PC-3 (cell line): ENCODE data around the gene PORCN. TPM values are rescaled to one million over a fixed set of nuclear protein-coding genes. Genes with fewer than 3 reads are reported as not detected.

ENCODE experiments used
- ATAC-seq: fragments of 200-7000 bp; cut with Tn5 transposase; 2 replicates; pipeline ENCODE4 v1.9.1; 2020; ENCODE audit warnings: mild to moderate bottlenecking, moderate library complexity
- BruUV-seq: library from RNA; stranded (reverse); fragments of 400-500 nt; replicated peaks from 2 replicates; lab custom pipeline; 2021; lab: Mats Ljungman, UMichigan
- CTCF ChIA-PET: fragments of 300-600 bp; sonication (Branson Sonifier 250); formaldehyde crosslinking; loops from one replicate; lab custom pipeline; 2022; ENCODE audit warnings: antibody characterized with exemption; lab: Charles Lee
- POLR2A ChIA-PET: fragments of 300-600 bp; sonication (Branson Sonifier 250); formaldehyde crosslinking; loops from one replicate; lab custom pipeline; 2022; ENCODE audit warnings: antibody characterized with exemption; ENCODE audit not compliant: unreplicated experiment; lab: Charles Lee
- DNase-seq: peaks from one replicate; pipeline ENCODE4 v3.0.0-alpha.2; 2015
- H2AFZ ChIP-seq: fragments of 300-600 bp; sonication (generic); 2 replicates; pipeline ENCODE4 v1.6.0; 2016; ENCODE audit warnings: antibody characterized with exemption, low read length
- H3F3A ChIP-seq: fragments of 300-600 bp; sonication (generic); one replicate; pipeline ENCODE4 v1.6.0; 2017; ENCODE audit warnings: antibody characterized with exemption, low read length, control low read depth, mild to moderate bottlenecking; ENCODE audit not compliant: unreplicated experiment
- H3K27ac ChIP-seq: fragments of 300-600 bp; sonication (generic); 2 replicates; pipeline ENCODE4 v1.5.1; 2016; ENCODE audit warnings: mild to moderate bottlenecking, low read length
- H3K27me3 ChIP-seq: fragments of 300-600 bp; sonication (generic); 2 replicates; pipeline ENCODE4 v1.6.1; 2016; ENCODE audit warnings: low read length, mixed read lengths
- H3K36me3 ChIP-seq: fragments of 300-600 bp; sonication (generic); 2 replicates; pipeline ENCODE4 v1.6.1; 2016; ENCODE audit warnings: low read depth, mixed run types, low read length, mixed read lengths
- H3K4me1 ChIP-seq: fragments of 300-600 bp; sonication (generic); 2 replicates; pipeline ENCODE4 v1.5.1; 2016; ENCODE audit warnings: low read length; ENCODE audit not compliant: insufficient read depth
- H3K4me2 ChIP-seq: fragments of 300-600 bp; sonication (generic); 2 replicates; pipeline ENCODE4 v1.6.0; 2016; ENCODE audit warnings: low read length
- H3K4me3 ChIP-seq: fragments of 300-600 bp; sonication (generic); 2 replicates; pipeline ENCODE4 v1.5.1; 2016; ENCODE audit warnings: mild to moderate bottlenecking, low read length, mixed read lengths
- H3K79me2 ChIP-seq: fragments of 300-600 bp; sonication (generic); 2 replicates; pipeline ENCODE4 v1.6.1; 2017; ENCODE audit warnings: low read length, mixed read lengths
- H3K9ac ChIP-seq: fragments of 300-600 bp; sonication (generic); 2 replicates; pipeline ENCODE4 v1.6.0; 2016; ENCODE audit warnings: mild to moderate bottlenecking, low read length
- H3K9me2 ChIP-seq: fragments of 300-600 bp; sonication (generic); replicated peaks from 2 replicates; pipeline ENCODE4 v1.6.1; 2016; ENCODE audit warnings: mixed run types, low read length, mixed read lengths
- H3K9me3 ChIP-seq: fragments of 300-600 bp; sonication (generic); 2 replicates; pipeline ENCODE4 v1.6.1; 2016; ENCODE audit warnings: low read length, mixed read lengths
- H4K20me1 ChIP-seq: fragments of 300-600 bp; sonication (generic); 2 replicates; pipeline ENCODE4 v1.6.1; 2016; ENCODE audit warnings: low read length, mixed read lengths
- EZH2 ChIP-seq: fragments of 300-600 bp; sonication (generic); IDR thresholded peaks from one replicate; pipeline ENCODE4 v1.6.1; 2017; ENCODE audit warnings: antibody characterized with exemption, mild to moderate bottlenecking, low read length; ENCODE audit not compliant: unreplicated experiment
- EZH2phosphoT487 ChIP-seq: fragments of 300-600 bp; sonication (generic); IDR thresholded peaks from 2 replicates; pipeline ENCODE4 v1.6.1; 2018; ENCODE audit warnings: mild to moderate bottlenecking, antibody characterized with exemption, low read length, borderline replicate concordance
- intact Hi-C: fragments of 100-400 bp; cut with micrococcal nuclease; formaldehyde crosslinking; loops from 2 replicates; pipeline ENCODE4 v1.9.0; 2023
- total RNA-seq: library from RNA; depleted of rRNA; stranded (reverse); fragments of >200 nt; gene quantifications from 2 replicates; pipeline ENCODE4 v1.2.3, GENCODE V29; 2014
- TF ChIP-seq, protein P1 (sequence below): fragments of 300-600 bp; sonication (generic); conservative IDR thresholded peaks from 2 replicates; pipeline ENCODE4 v1.5.1; 2017; ENCODE audit warnings: antibody characterized with exemption, low read depth, mild to moderate bottlenecking, low read length

The PORCN gene
- total RNA-seq, 1 experiment from 2014 or later = 38.9 TPM

- no peak for DNase-seq
- peaks cover 22% of the 10 kb centered on the region for H3K36me3 ChIP-seq
- H3K9me2 ChIP-seq = no peaks in the 10 kb centered on the region
- H3K27ac ChIP-seq = peak overlapping the region; percentile 98
- H3K9me3 ChIP-seq = no peaks in the 10 kb centered on the region
- no TSS peak for BruUV-seq
- TF ChIP-seq EZH2 = no peak
- TF ChIP-seq, protein P1, sequence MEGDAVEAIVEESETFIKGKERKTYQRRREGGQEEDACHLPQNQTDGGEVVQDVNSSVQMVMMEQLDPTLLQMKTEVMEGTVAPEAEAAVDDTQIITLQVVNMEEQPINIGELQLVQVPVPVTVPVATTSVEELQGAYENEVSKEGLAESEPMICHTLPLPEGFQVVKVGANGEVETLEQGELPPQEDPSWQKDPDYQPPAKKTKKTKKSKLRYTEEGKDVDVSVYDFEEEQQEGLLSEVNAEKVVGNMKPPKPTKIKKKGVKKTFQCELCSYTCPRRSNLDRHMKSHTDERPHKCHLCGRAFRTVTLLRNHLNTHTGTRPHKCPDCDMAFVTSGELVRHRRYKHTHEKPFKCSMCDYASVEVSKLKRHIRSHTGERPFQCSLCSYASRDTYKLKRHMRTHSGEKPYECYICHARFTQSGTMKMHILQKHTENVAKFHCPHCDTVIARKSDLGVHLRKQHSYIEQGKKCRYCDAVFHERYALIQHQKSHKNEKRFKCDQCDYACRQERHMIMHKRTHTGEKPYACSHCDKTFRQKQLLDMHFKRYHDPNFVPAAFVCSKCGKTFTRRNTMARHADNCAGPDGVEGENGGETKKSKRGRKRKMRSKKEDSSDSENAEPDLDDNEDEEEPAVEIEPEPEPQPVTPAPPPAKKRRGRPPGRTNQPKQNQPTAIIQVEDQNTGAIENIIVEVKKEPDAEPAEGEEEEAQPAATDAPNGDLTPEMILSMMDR = no peak
- no peak for TF ChIP-seq EZH2phosphoT487
- intact Hi-C loops = no loop called here
- ATAC-seq = no peak
- no peaks in the 10 kb centered on the region for H4K20me1 ChIP-seq
- no peak overlapping the region for H3K4me3 ChIP-seq
- H2AFZ ChIP-seq = no peak overlapping the region
- no peak overlapping the region for H3K9ac ChIP-seq
- ChIA-PET CTCF (no interaction called here), POLR2A (no interaction called here)
- H3K4me1 ChIP-seq = peaks cover 55% of the 10 kb centered on the region
- no peak overlapping the region for H3K4me2 ChIP-seq
- H3K79me2 ChIP-seq = no peaks in the 10 kb centered on the region
- no peaks in the 10 kb centered on the region for H3F3A ChIP-seq
- H3K27me3 ChIP-seq = no peaks in the 10 kb centered on the region
Measured at GRCh38 chrX:48489296-48489695, 19.5 kb upstream of the PORCN start.

GRCh38 chrX:48489892-48490291 is 18.9 kb upstream of the PORCN start:
- Histone ChIP-seq H3F3A (no peaks in the 10 kb centered on the region), H3K27me3 (no peaks in the 10 kb centered on the region), H3K4me2 (0 out of 2 replicates have a peak overlapping the region, but pooled peaks have one; percentile 32), H3K27ac (peak overlapping the region; percentile 98), H4K20me1 (no peaks in the 10 kb centered on the region), H3K79me2 (no peaks in the 10 kb centered on the region), H3K9ac (peak overlapping the region; percentile 57), H3K4me1 (peaks cover 55% of the 10 kb centered on the region), H3K9me2 (no peaks in the 10 kb centered on the region), H3K9me3 (no peaks in the 10 kb centered on the region), H2AFZ (no peak overlapping the region), H3K4me3 (no peak overlapping the region), H3K36me3 (peaks cover 17% of the 10 kb centered on the region)
- no peak for TF ChIP-seq EZH2
- TF ChIP-seq EZH2phosphoT487 = no peak
- TF ChIP-seq, protein P1 = no peak
- ChIA-PET CTCF (no interaction called here), POLR2A (no interaction called here)
- no peak for ATAC-seq
- no TSS peak for BruUV-seq
- DNase-seq = no peak
- intact Hi-C loops = loop anchor here (2.0 kb wide), 1 partner anchor 15 kb away; no protein-coding TSS in a partner anchor

DNA sequence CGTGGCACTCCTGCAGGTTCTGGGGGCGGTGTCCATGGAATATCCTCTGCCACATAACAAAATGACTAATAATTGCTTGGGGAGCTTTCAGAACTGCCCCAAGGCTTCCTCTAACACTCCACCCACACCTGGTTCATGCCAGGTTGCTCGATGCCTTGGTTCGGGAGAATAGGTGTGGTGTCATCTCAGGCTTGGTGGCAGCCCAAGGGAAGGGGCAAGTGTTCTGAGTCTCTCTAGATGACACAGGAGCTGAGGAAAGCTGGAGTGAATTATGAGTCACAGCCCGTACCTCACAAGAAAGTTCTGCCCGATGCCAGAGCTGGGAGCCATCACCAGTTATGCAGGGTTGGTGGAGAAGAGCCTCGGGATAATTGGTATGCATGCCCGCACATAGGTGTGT is 18.1 kb upstream of the PORCN start:
- POLR2A ChIA-PET = interaction anchor here (0.6 kb wide), 1 partner anchor 1361 kb away, joined by 3 read pairs; no protein-coding TSS in a partner anchor
- H3K79me2 ChIP-seq = no peaks in the 10 kb centered on the region
- H3K9ac ChIP-seq = peak overlapping the region; percentile 57
- peak overlapping the region; percentile 72 for H3K4me2 ChIP-seq
- H2AFZ ChIP-seq = no peak overlapping the region
- peak; percentile 28 for ATAC-seq
- DNase-seq = peak; percentile 90
- TF ChIP-seq EZH2phosphoT487 = no peak
- no peak for TF ChIP-seq EZH2
- TF ChIP-seq, protein P1 = no peak
- no peaks in the 10 kb centered on the region for H3F3A ChIP-seq
- H3K4me1 ChIP-seq = peaks cover 55% of the 10 kb centered on the region
- BruUV-seq = no TSS peak
- 0 out of 2 replicates have a peak overlapping the region, but pooled peaks have one; percentile 20 for H3K4me3 ChIP-seq
- H4K20me1 ChIP-seq = no peaks in the 10 kb centered on the region
- H3K9me3 ChIP-seq = no peaks in the 10 kb centered on the region
- no peaks in the 10 kb centered on the region for H3K27me3 ChIP-seq
- CTCF ChIA-PET = no interaction called here
- intact Hi-C loops = loop anchor here (2.0 kb wide), 1 partner anchor 16 kb away; no protein-coding TSS in a partner anchor
- peak overlapping the region; percentile 98 for H3K27ac ChIP-seq
- H3K9me2 ChIP-seq = no peaks in the 10 kb centered on the region
- H3K36me3 ChIP-seq = peaks cover 11% of the 10 kb centered on the region
